NCI-H1930 (cell line): ENCODE data around the gene NKTR.

Experiments
- DNase-seq, 2 experiments: peaks; one replicate each; lab custom pipeline; 2025; lab: John Stamatoyannopoulos, UW

The NKTR gene

GRCh38 chr3:42696356-42697288 lies 96.1 kb downstream of the NKTR start:
- no peak for DNase-seq

- DNase-seq, result no peak
Measured at GRCh38 chr3:42697289-42698051, 97.0 kb downstream of the NKTR start.
